Neural cell (in vitro differentiated cells): ENCODE data around the gene CREBBP.

Source experiments
- CTCF ChIP-seq: fragments of 450-650 bp; IDR thresholded peaks from 2 replicates; pipeline ENCODE4 v1.5.1; 2014; ENCODE audit warnings: antibody characterized with exemption, mild to moderate bottlenecking, moderate library complexity; ENCODE audit not compliant: poor library complexity, severe bottlenecking
- EP300 ChIP-seq: fragments of 450-650 bp; conservative IDR thresholded peaks from 2 replicates; pipeline ENCODE4 v1.6.1; 2014; ENCODE audit warnings: antibody characterized with exemption, mild to moderate bottlenecking, moderate library complexity; ENCODE audit not compliant: poor library complexity, severe bottlenecking
- EZH2 ChIP-seq: fragments of 200-600, 300-800 bp; shearing (Covaris generic), sonication (generic); IDR thresholded peaks from 2 replicates; pipeline ENCODE4 v1.6.1; 2014; ENCODE audit warnings: antibody characterized with exemption, low read length, borderline replicate concordance, mild to moderate bottlenecking; ENCODE audit not compliant: insufficient read depth, poor library complexity, severe bottlenecking
- RAD21 ChIP-seq: fragments of 450-650 bp; conservative IDR thresholded peaks from 2 replicates; pipeline ENCODE4 v1.6.1; 2014; ENCODE audit warnings: antibody characterized with exemption, mild to moderate bottlenecking, moderate library complexity
- SMC3 ChIP-seq: fragments of 450-650 bp; conservative IDR thresholded peaks from 2 replicates; pipeline ENCODE4 v1.6.1; 2014; ENCODE audit warnings: antibody characterized with exemption, mild to moderate bottlenecking, moderate library complexity; ENCODE audit not compliant: poor library complexity

GRCh38 chr16:3824121-3824795 is 56.3 kb downstream of the CREBBP start:
- TF ChIP-seq CTCF (no peak), SMC3 (no peak), EP300 (no peak), RAD21 (no peak), EZH2 (no peak)
